ENCODE measurements around the gene KCNC2.

KCNC2 gene

GRCh38 chr12:75135026-75135425, 74.6 kb downstream of the KCNC2 start:
- H3K4me3 ChIP-seq (replicated peaks; ENCODE audit: insufficient read depth, low read length) = no peak overlapping the region
- TF ChIP-seq POLR2AphosphoS5 (IDR thresholded peaks at IDR 0.05; ENCODE audit: low read depth) (no peak), CTCF (IDR thresholded peaks at IDR 0.05; ENCODE audit: insufficient read depth, low read length) (no peak), REST (IDR thresholded peaks at IDR 0.05; ENCODE audit: insufficient replicate concordance, low read depth) (no peak)
- no peak overlapping the region for H3K27ac ChIP-seq (replicated peaks)
- H3K27me3 ChIP-seq (ENCODE audit: insufficient read depth, poor library complexity, severe bottlenecking) = peaks cover 2% of the 10 kb centered on the region
- DNase-seq (ENCODE audit: low read depth in 1 of 2, low spot score in 1 of 2) = no peak

- TF ChIP-seq SPI1 (IDR thresholded peaks at IDR 0.05; ENCODE audit: borderline replicate concordance, low read depth) = no peak
- no peak for TF ChIP-seq REST (IDR thresholded peaks at IDR 0.05; ENCODE audit: insufficient replicate concordance, low read depth)
- no peak for TF ChIP-seq CTCF (IDR thresholded peaks at IDR 0.05; ENCODE audit: insufficient read depth, low read length)
- TF ChIP-seq GABPA (IDR thresholded peaks at IDR 0.05; ENCODE audit: low read depth) = no peak
- TF ChIP-seq POLR2AphosphoS5 (IDR thresholded peaks at IDR 0.05; ENCODE audit: low read depth) = no peak
- Histone ChIP-seq H3K27ac (replicated peaks) (no peak overlapping the region), H3K4me3 (replicated peaks; ENCODE audit: insufficient read depth, low read length) (no peak overlapping the region), H3K27me3 (ENCODE audit: insufficient read depth, poor library complexity, severe bottlenecking) (peaks cover 2% of the 10 kb centered on the region)
- no peak for DNase-seq (ENCODE audit: low read depth in 1 of 2, low spot score in 1 of 2)
Observed at GRCh38 chr12:75130811-75131210, 78.8 kb downstream of the KCNC2 start.

- H3K4me3 ChIP-seq (replicated peaks; ENCODE audit: insufficient read depth, low read length) = no peak overlapping the region
- no peak for TF ChIP-seq POLR2AphosphoS5 (IDR thresholded peaks at IDR 0.05; ENCODE audit: low read depth)
- no peak for TF ChIP-seq SPI1 (IDR thresholded peaks at IDR 0.05; ENCODE audit: borderline replicate concordance, low read depth)
- no peak for TF ChIP-seq GABPA (IDR thresholded peaks at IDR 0.05; ENCODE audit: low read depth)
- TF ChIP-seq REST (IDR thresholded peaks at IDR 0.05; ENCODE audit: insufficient replicate concordance, low read depth) = no peak
- no peak for TF ChIP-seq CTCF (IDR thresholded peaks at IDR 0.05; ENCODE audit: insufficient read depth, low read length)
- peaks cover 2% of the 10 kb centered on the region for H3K27me3 ChIP-seq (ENCODE audit: insufficient read depth, poor library complexity, severe bottlenecking)
- no peak for DNase-seq (ENCODE audit: low read depth in 1 of 2, low spot score in 1 of 2)
- no peak overlapping the region for H3K27ac ChIP-seq (replicated peaks)
Observed at GRCh38 chr12:75129275-75129674, 80.4 kb downstream of the KCNC2 start.

Data from HL-60 (cell line).